ENCODE data around the gene STXBP5L.

- TF ChIP-seq EZH2 (IDR thresholded peaks at IDR 0.05; ENCODE audit: insufficient read depth, low read length) (no peak), CTCF (IDR thresholded peaks at IDR 0.05; ENCODE audit: insufficient read depth, low read depth, low read length) (no peak)
Measured at GRCh38 chr3:121436641-121437040, 528.6 kb downstream of the STXBP5L start.

Data from astrocyte (in vitro differentiated cells and primary cell).